GM21529 (cell line): ENCODE measurements around the gene MGMT.

Experiments used
- ATAC-seq: cut with Tn5 transposase; IDR thresholded peaks from one replicate; pipeline ENCODE4 v1.9.1; 2021; ENCODE audit not compliant: unreplicated experiment

MGMT gene

GRCh38 chr10:129816656-129817045 lies 349.6 kb downstream of the MGMT start:
- ATAC-seq, result no peak
